Myometrial cell (primary cell): Measurements from ENCODE around the gene LRATD1. TPM values are rescaled to one million over a fixed set of nuclear protein-coding genes. Genes with fewer than 3 reads are reported as not detected.

ENCODE experiments used
- total RNA-seq: library from RNA; depleted of rRNA; stranded (reverse); fragments of >200 nt; gene quantifications from 2 replicates; pipeline ENCODE4 v1.2.3, GENCODE V29; 2015

Gene LRATD1
- 1.4 and 3.5 TPM in 2 replicates for total RNA-seq

DNA sequence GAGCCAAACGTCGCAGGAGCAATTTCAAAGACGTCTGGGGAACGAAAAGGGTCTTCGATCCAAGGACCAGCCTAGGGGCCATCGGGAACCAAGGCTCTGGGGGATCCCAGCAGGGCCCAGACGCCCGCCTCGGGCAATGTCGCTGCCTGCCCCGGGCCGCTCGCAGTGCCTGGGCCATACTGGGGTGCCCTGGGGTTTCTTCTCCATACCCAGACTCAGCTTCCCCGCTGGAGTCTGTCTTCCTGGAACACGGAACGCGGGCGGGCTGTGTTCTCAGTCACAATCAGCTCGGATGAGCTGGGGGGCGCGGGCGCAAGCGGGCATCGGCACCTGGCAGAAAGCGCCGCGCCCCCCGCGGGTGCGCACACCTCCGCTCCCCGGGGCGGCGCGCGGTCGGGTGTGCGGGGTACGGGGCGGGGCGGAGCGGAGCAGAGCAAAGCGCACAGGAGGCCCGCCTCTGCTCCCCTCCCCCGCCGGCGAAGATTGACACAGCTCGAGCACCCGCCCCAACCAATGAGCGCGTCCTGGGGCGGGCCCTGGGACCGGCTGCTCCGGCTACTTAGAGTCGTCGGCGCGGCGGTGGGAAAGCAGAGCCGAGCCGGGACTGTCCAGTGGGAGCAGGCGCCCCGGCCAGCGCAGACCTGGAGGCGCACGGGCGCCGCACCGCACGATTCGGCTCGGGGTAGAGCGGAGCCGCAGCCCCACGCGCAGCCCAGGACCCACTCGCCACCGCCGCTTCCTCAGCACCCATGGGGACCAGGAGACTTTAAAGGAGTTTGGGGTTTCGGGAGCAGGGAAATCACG lies at the start of gene LRATD1:
LRATD1 (plus strand) TSS at position 585 of the 804 bp plus-strand sequence. CDS start 1,263 bp downstream, outside the sequence.

